ENCODE data around the gene APBB1IP. TPM values are rescaled to one million over a fixed set of nuclear protein-coding genes. Genes with fewer than 3 reads are reported as not detected.

Gene APBB1IP
- total and polyA plus RNA-seq, 2 donors (not counting 3 experiments of a cell fraction or from before 2014, with no cell fraction given): not detected

DNA sequence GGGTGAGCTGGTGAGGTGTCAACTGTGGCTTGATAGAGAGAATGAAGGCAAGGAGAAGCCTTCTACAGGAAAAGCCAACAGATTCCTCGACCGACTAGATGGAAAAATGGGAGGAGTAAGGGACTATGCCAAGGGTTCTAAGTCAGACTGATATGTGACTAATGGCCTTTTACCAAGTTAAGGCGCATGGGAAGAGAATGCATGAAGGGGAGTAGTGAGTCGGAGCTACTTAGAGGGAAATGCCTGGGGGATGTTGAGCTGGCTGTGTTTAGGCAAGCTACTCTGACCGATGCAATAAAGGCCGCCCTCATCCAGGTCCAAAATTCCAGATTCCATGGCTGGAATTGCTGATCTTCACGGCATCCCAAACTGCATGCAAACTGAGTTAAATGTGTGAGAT is 48.2 kb downstream of the APBB1IP start:
- no TSS peak for BruUV-seq (replicated peaks)
- no peaks in the 10 kb centered on the region for H3K4me1 ChIP-seq (ENCODE audit: control insufficient read depth, extremely low read depth, insufficient read depth, low read length)
- H3K36me3 ChIP-seq (ENCODE audit: control insufficient read depth in 2 of 2, extremely low read depth in 1 of 2, insufficient read depth in 2 of 2, low read length in 2 of 2): no peaks in the 10 kb centered on the region
- TF ChIP-seq JUN (IDR thresholded peaks at IDR 0.05; ENCODE audit: borderline replicate concordance, insufficient read depth, insufficient read length, low read depth): no peak
- TF ChIP-seq MAX (IDR thresholded peaks at IDR 0.05; ENCODE audit: insufficient read depth, insufficient read length): no peak
- no peak for TF ChIP-seq MYC (IDR thresholded peaks at IDR 0.05; ENCODE audit: low read depth, low read length)
- TF ChIP-seq POLR2AphosphoS5 (IDR thresholded peaks at IDR 0.05; ENCODE audit: insufficient read depth, low read depth, low read length): no peak
- TF ChIP-seq GATA2 (IDR thresholded peaks at IDR 0.05; ENCODE audit: insufficient read depth, insufficient read length, low read depth, low read length): no peak
- TF ChIP-seq POLR2A (IDR thresholded peaks at IDR 0.05; ENCODE audit: low read depth, low read length): no peak
- TF ChIP-seq EZH2 (IDR thresholded peaks at IDR 0.05; ENCODE audit: borderline replicate concordance, low read depth, low read length, severe bottlenecking): no peak
- TF ChIP-seq, protein P1, sequence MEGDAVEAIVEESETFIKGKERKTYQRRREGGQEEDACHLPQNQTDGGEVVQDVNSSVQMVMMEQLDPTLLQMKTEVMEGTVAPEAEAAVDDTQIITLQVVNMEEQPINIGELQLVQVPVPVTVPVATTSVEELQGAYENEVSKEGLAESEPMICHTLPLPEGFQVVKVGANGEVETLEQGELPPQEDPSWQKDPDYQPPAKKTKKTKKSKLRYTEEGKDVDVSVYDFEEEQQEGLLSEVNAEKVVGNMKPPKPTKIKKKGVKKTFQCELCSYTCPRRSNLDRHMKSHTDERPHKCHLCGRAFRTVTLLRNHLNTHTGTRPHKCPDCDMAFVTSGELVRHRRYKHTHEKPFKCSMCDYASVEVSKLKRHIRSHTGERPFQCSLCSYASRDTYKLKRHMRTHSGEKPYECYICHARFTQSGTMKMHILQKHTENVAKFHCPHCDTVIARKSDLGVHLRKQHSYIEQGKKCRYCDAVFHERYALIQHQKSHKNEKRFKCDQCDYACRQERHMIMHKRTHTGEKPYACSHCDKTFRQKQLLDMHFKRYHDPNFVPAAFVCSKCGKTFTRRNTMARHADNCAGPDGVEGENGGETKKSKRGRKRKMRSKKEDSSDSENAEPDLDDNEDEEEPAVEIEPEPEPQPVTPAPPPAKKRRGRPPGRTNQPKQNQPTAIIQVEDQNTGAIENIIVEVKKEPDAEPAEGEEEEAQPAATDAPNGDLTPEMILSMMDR (IDR thresholded peaks at IDR 0.05; ENCODE audit: extremely low read depth in 1 of 2, insufficient read depth in 1 of 2, low read depth in 1 of 2, low read length in 2 of 2): no peak
- no peak for TF ChIP-seq FOS (IDR thresholded peaks at IDR 0.05; ENCODE audit: borderline replicate concordance, insufficient read depth, low read length)
- no peaks in the 10 kb centered on the region for H4K20me1 ChIP-seq (replicated peaks; ENCODE audit: control insufficient read depth, extremely low read depth, insufficient read depth, low read length)
- H3K9me3 ChIP-seq (replicated peaks; ENCODE audit: control insufficient read depth, insufficient read depth, low read length): peaks cover 2% of the 10 kb centered on the region
- CTCF ChIA-PET: no interaction called here
- H3K79me2 ChIP-seq (ENCODE audit: control insufficient read depth, insufficient read depth, low read length): no peaks in the 10 kb centered on the region
- no peak overlapping the region for H3K9ac ChIP-seq (replicated peaks; ENCODE audit: extremely low read depth, insufficient read depth, low read length)
- dilution Hi-C loops (cut with MboI; ENCODE audit: extremely low pct_ligation_motif_present, low sequenced_read_pairs) (no loop called here), intact Hi-C loops (cut with micrococcal nuclease) (no loop called here)
- no peaks in the 10 kb centered on the region for H3K9me1 ChIP-seq (replicated peaks; ENCODE audit: control insufficient read depth, extremely low read depth, insufficient read depth, low read length)
- no peak overlapping the region for H3K4me3 ChIP-seq (replicated peaks in 1 of 3; ENCODE audit: insufficient read depth in 1 of 3, low read depth in 1 of 3, low read length in 3 of 3)
- DNase-seq (ENCODE audit: low read depth, low spot score) (no peak), FAIRE-seq (no peak)
- POLR2A ChIA-PET: no interaction called here
- H3K27me3 ChIP-seq (ENCODE audit: control insufficient read depth in 2 of 2, insufficient read depth in 2 of 2, low read length in 2 of 2): no peaks in the 10 kb centered on the region
- H2AFZ ChIP-seq (ENCODE audit: low read depth, low read length): no peak overlapping the region
- no peak overlapping the region for H3K4me2 ChIP-seq (ENCODE audit: insufficient read depth, low read length)
- no peak overlapping the region for H3K27ac ChIP-seq (ENCODE audit: insufficient read depth, low read depth, low read length)
